Osteoblast (primary cell): ENCODE measurements around the gene MPZL1. TPM values are rescaled to one million over a fixed set of nuclear protein-coding genes. Genes with fewer than 3 reads are reported as not detected.

ENCODE experiments used
- DNase-seq: peaks from one replicate; pipeline ENCODE4 v3.0.0; 2011; ENCODE audit warnings: low spot score, mixed read lengths; ENCODE audit not compliant: insufficient read length; ENCODE audit errors: missing footprints
- H2AFZ ChIP-seq: 2 replicates; pipeline ENCODE4 v1.6.0; 2011; ENCODE audit warnings: mild to moderate bottlenecking, low read length
- H3K27ac ChIP-seq: 2 replicates; pipeline ENCODE4 v1.5.1; 2011; ENCODE audit warnings: mild to moderate bottlenecking, low read depth, low read length, moderate library complexity
- H3K27me3 ChIP-seq: 2 replicates; pipeline ENCODE4 v1.6.0; 2012; ENCODE audit warnings: mild to moderate bottlenecking, control low read depth, inconsistent platforms, low read length, moderate library complexity; ENCODE audit not compliant: insufficient read depth
- H3K36me3 ChIP-seq: 2 replicates; pipeline ENCODE4 v1.5.1; 2011; ENCODE audit warnings: mild to moderate bottlenecking, low read length, control low read depth, moderate library complexity; ENCODE audit not compliant: insufficient read depth
- H3K4me1 ChIP-seq: 2 replicates; pipeline ENCODE4 v1.5.1; 2011; ENCODE audit warnings: mild to moderate bottlenecking, low read length, control low read depth, moderate library complexity; ENCODE audit not compliant: insufficient read depth
- H3K4me2 ChIP-seq: 2 replicates; pipeline ENCODE4 v1.6.0; 2011; ENCODE audit warnings: mild to moderate bottlenecking, low read length; ENCODE audit not compliant: insufficient read depth
- H3K4me3 ChIP-seq: fragments of 200-600 bp; sonication (generic); 3 replicates; pipeline ENCODE4 v1.5.1; 2012; ENCODE audit warnings: mild to moderate bottlenecking, low read length, inconsistent platforms; ENCODE audit not compliant: insufficient read depth
- H3K79me2 ChIP-seq: 2 replicates; pipeline ENCODE4 v1.6.0; 2012; ENCODE audit warnings: mild to moderate bottlenecking, low read length, control low read depth, inconsistent platforms; ENCODE audit not compliant: insufficient read depth
- H3K9me3 ChIP-seq: 2 replicates; pipeline ENCODE4 v1.5.1; 2011; ENCODE audit warnings: low read depth, low read length, control low read depth
- H4K20me1 ChIP-seq: 2 replicates; pipeline ENCODE4 v1.6.0; 2012; ENCODE audit warnings: mild to moderate bottlenecking, low read length, control low read depth; ENCODE audit not compliant: insufficient read depth
- total RNA-seq: library from RNA; depleted of rRNA; stranded (reverse); fragments of >200 nt; gene quantifications from 2 replicates; pipeline ENCODE4 v1.2.3, GENCODE V29; 2012
- TF ChIP-seq, protein P1 (sequence below): IDR thresholded peaks from 2 replicates; pipeline ENCODE4 v1.5.1; 2011; ENCODE audit warnings: mild to moderate bottlenecking, low read depth, low read length, moderate library complexity; ENCODE audit errors: extremely low read depth

Gene MPZL1
- total RNA-seq, 1 donor: 189 TPM

DNA sequence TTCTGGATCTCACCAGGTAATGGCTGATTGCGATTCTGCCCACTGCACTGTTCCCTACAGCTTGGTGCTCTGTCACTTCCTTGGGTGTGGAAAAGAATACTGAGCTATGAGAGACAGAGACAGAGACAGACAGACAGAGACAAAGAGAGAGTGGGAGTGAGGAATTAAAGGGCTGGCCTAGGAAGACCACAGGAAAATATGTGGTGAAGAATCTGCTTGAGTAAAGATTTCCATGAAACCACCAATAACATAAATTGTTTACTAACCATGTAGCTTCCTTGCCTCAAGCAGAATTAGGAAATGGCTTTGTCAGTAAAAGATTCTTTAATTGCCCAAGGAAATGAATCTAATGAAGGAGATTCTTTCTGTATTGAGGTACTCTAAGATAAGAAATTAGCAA lies 54.4 kb downstream of the MPZL1 start:
- Histone ChIP-seq H3K4me1 (peaks cover 32% of the 10 kb centered on the region), H2AFZ (no peak overlapping the region), H3K9me3 (no peaks in the 10 kb centered on the region), H3K4me2 (no peak overlapping the region), H3K27ac (peak overlapping the region; percentile 2), H4K20me1 (peaks cover 12% of the 10 kb centered on the region), H3K27me3 (no peaks in the 10 kb centered on the region), H3K4me3 (no peak overlapping the region), H3K36me3 (peaks cover 66% of the 10 kb centered on the region), H3K79me2 (peaks cover 11% of the 10 kb centered on the region)
- TF ChIP-seq, protein P1, sequence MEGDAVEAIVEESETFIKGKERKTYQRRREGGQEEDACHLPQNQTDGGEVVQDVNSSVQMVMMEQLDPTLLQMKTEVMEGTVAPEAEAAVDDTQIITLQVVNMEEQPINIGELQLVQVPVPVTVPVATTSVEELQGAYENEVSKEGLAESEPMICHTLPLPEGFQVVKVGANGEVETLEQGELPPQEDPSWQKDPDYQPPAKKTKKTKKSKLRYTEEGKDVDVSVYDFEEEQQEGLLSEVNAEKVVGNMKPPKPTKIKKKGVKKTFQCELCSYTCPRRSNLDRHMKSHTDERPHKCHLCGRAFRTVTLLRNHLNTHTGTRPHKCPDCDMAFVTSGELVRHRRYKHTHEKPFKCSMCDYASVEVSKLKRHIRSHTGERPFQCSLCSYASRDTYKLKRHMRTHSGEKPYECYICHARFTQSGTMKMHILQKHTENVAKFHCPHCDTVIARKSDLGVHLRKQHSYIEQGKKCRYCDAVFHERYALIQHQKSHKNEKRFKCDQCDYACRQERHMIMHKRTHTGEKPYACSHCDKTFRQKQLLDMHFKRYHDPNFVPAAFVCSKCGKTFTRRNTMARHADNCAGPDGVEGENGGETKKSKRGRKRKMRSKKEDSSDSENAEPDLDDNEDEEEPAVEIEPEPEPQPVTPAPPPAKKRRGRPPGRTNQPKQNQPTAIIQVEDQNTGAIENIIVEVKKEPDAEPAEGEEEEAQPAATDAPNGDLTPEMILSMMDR: no peak
- no peak for DNase-seq

DNA sequence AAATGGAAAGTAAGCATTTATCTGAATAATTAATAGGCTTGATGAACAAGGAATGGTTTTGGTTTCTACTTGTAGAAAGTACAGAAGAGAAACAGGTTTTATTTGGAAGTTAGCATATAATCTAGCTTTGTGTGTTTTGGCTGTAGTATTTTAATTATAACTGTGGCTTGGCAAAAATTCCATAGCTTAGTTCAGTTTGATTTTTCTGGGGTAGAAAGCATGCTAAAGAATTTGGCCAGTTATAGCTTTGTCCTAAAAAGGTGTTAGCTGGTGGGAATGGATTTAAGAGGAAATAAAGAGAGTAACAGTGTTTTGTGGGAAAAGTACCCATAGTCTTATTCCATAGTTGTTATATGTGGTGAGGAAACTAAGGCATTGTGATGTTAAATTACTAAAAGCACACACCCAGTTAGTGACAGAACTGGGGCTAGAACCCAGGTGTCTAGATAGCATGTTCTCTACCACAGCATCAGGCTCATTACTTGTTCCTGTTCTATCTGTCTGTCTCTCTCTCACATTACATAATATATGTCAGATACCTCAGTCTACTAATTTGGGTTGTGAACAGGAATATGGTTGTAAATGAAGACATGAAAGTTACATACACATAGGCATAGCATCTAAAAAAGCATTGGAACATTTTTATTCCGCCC lies 55.0 kb downstream of the MPZL1 start:
- Histone ChIP-seq H3K4me3 (no peak overlapping the region), H3K79me2 (peaks cover 11% of the 10 kb centered on the region), H3K36me3 (peaks cover 64% of the 10 kb centered on the region), H2AFZ (no peak overlapping the region), H3K27ac (peak overlapping the region; percentile 2), H3K9me3 (no peaks in the 10 kb centered on the region), H3K4me2 (no peak overlapping the region), H3K27me3 (no peaks in the 10 kb centered on the region), H4K20me1 (peaks cover 12% of the 10 kb centered on the region), H3K4me1 (peaks cover 32% of the 10 kb centered on the region)
- TF ChIP-seq, protein P1: no peak
- no peak for DNase-seq

DNA sequence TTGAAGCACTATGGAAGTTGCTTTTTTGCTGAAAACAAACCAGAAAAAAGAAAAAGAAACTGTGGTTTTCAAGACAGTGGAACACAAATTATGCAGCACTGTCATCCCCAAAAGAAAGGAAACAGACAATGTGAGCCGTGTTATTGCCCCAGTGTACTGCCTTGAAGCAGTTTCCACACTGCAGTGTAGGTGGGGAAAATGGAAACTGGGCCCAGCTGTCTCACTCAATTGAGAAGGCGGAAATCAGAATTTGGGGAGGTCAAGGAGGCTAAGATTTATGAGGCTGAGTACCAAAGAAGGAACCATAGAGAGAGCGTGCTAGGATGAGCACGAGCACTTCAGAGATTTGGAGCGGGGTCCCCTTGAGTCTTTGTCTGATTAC lies 55.5 kb downstream of the MPZL1 start:
- H3K27ac ChIP-seq: no peak overlapping the region
- H4K20me1 ChIP-seq: peaks cover 9% of the 10 kb centered on the region

DNA sequence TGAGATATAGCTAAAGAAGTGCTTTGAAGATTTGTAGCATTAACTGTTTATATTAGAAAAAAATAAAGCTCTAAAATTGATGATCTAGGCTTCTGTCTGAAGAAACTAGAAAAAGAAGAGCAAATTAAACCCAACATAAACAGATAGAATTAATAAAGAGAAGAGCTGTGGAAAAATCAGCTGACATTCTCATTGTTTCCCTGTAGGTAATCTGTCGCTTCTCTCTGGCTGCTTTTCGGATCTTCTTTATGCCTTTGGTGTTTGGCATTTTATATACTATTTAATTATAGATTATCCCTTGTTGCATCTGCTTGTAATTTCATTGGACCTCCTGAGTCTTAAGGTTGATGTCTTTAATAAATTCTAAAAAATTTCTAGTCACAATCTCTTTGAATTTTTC lies 59.8 kb downstream of the MPZL1 start:
- Histone ChIP-seq H3K4me3 (no peak overlapping the region), H3K79me2 (peaks cover 12% of the 10 kb centered on the region), H3K36me3 (peaks cover 55% of the 10 kb centered on the region), H3K27me3 (no peaks in the 10 kb centered on the region), H3K27ac (no peak overlapping the region), H3K4me1 (peaks cover 1% of the 10 kb centered on the region), H4K20me1 (no peaks in the 10 kb centered on the region), H2AFZ (no peak overlapping the region), H3K4me2 (no peak overlapping the region), H3K9me3 (no peaks in the 10 kb centered on the region)
- TF ChIP-seq, protein P1: no peak
- DNase-seq: no peak

More for the DNA sequence above, 55.5 kb downstream of the MPZL1 start:
- Histone ChIP-seq H3K36me3 (peaks cover 59% of the 10 kb centered on the region), H3K4me3 (no peak overlapping the region), H3K9me3 (no peaks in the 10 kb centered on the region), H3K4me1 (peaks cover 32% of the 10 kb centered on the region), H2AFZ (no peak overlapping the region), H3K79me2 (peaks cover 8% of the 10 kb centered on the region), H3K4me2 (no peak overlapping the region), H3K27me3 (no peaks in the 10 kb centered on the region)
- TF ChIP-seq, protein P1: no peak
- no peak for DNase-seq
